IMR-90 (cell line): ENCODE measurements around the gene AQP6.

Source experiments
- CEBPB ChIP-seq: IDR thresholded peaks from 2 replicates; pipeline ENCODE4 v1.6.1; 2012; ENCODE audit warnings: low read depth, low read length, improper control_type of control experiment
- NFE2L2 ChIP-seq: fragments of 150-350 bp; IDR thresholded peaks from 2 replicates; pipeline ENCODE4 v1.6.1; 2016; ENCODE audit warnings: low read depth, mild to moderate bottlenecking, low read length
- POLR2A ChIP-seq: IDR thresholded peaks from 2 replicates; pipeline ENCODE4 v1.6.1; 2012; ENCODE audit warnings: mild to moderate bottlenecking, low read depth, low read length
- SMC3 ChIP-seq: fragments of 150-350 bp; IDR thresholded peaks from 2 replicates; pipeline ENCODE4 v1.6.1; 2016; ENCODE audit warnings: low read depth, mild to moderate bottlenecking, antibody characterized with exemption, low read length, moderate library complexity
- TF ChIP-seq, protein P1 (sequence below): conservative IDR thresholded peaks from 2 replicates; pipeline ENCODE4 v1.5.1; 2012; ENCODE audit warnings: mild to moderate bottlenecking, low read depth, low read length, improper control_type of control experiment

GRCh38 chr12:49947593-49948226 is 25.0 kb upstream of the AQP6 start:
- TF ChIP-seq, protein P1, sequence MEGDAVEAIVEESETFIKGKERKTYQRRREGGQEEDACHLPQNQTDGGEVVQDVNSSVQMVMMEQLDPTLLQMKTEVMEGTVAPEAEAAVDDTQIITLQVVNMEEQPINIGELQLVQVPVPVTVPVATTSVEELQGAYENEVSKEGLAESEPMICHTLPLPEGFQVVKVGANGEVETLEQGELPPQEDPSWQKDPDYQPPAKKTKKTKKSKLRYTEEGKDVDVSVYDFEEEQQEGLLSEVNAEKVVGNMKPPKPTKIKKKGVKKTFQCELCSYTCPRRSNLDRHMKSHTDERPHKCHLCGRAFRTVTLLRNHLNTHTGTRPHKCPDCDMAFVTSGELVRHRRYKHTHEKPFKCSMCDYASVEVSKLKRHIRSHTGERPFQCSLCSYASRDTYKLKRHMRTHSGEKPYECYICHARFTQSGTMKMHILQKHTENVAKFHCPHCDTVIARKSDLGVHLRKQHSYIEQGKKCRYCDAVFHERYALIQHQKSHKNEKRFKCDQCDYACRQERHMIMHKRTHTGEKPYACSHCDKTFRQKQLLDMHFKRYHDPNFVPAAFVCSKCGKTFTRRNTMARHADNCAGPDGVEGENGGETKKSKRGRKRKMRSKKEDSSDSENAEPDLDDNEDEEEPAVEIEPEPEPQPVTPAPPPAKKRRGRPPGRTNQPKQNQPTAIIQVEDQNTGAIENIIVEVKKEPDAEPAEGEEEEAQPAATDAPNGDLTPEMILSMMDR, result no peak
- TF ChIP-seq CEBPB, result no peak
- no peak for TF ChIP-seq NFE2L2
- TF ChIP-seq POLR2A, result no peak
- TF ChIP-seq SMC3, result no peak
